AG09309 (cell line): ENCODE results near the gene STXBP5.

ENCODE experiments used
- DNase-seq: peaks from one replicate; pipeline ENCODE4 v3.0.0-alpha.2; 2010; ENCODE audit warnings: low read depth
- H3K4me3 ChIP-seq: 2 replicates; pipeline ENCODE4 v1.5.1; 2011; ENCODE audit warnings: mild to moderate bottlenecking, low read depth, low read length, moderate library complexity; ENCODE audit not compliant: control insufficient read depth
- TF ChIP-seq, protein P1 (sequence below): IDR thresholded peaks from 2 replicates; pipeline ENCODE4 v1.5.1; 2011; ENCODE audit warnings: mild to moderate bottlenecking, low read depth, low read length, inconsistent platforms; ENCODE audit not compliant: insufficient read depth, control insufficient read depth; ENCODE audit errors: missing control alignments

The STXBP5 gene

DNA sequence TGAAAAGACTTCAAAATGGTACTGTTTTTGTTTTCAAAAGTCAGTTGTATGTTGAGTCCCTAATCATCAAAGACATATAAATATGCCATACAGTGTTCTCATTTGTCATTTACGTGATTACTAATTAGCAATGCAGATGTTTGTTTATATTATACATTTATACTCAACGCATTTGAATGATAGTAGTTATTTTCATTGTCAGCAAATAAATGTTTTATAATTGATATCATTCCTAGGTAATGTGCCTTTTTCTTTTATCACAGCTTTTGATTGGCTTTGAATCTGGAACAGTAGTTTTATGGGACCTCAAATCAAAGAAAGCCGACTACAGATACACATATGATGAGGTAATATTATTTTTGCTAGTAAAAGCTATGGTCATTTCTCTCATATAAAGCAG, 62.6 kb downstream of the STXBP5 start:
- TF ChIP-seq, protein P1, sequence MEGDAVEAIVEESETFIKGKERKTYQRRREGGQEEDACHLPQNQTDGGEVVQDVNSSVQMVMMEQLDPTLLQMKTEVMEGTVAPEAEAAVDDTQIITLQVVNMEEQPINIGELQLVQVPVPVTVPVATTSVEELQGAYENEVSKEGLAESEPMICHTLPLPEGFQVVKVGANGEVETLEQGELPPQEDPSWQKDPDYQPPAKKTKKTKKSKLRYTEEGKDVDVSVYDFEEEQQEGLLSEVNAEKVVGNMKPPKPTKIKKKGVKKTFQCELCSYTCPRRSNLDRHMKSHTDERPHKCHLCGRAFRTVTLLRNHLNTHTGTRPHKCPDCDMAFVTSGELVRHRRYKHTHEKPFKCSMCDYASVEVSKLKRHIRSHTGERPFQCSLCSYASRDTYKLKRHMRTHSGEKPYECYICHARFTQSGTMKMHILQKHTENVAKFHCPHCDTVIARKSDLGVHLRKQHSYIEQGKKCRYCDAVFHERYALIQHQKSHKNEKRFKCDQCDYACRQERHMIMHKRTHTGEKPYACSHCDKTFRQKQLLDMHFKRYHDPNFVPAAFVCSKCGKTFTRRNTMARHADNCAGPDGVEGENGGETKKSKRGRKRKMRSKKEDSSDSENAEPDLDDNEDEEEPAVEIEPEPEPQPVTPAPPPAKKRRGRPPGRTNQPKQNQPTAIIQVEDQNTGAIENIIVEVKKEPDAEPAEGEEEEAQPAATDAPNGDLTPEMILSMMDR: no peak
- no peak overlapping the region for H3K4me3 ChIP-seq
- no peak for DNase-seq

DNA sequence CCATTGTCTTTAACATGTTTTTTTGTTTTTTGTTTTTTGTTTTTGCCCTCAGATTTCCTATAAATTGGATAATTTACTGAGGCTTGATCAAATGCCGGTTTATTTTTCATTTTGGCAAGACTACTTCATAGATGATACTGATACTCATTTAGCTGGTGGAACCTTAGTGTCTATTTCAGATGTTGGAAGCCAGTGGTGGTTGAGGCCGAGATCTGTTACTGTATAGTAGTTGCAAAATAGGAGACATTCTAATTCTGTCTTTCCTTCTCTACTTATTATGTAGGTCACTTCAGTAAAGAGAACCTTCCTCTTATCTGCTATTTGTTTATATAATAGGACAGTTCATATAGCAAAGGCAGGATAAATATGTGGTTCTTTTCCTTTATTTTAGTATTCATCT, 63.4 kb downstream of the STXBP5 start:
- DNase-seq: no peak
- no peak overlapping the region for H3K4me3 ChIP-seq
- TF ChIP-seq, protein P1: no peak

GRCh38 chr6:147268254-147268653, 64.0 kb downstream of the STXBP5 start:
- TF ChIP-seq, protein P1: no peak
- peak; percentile 7 for DNase-seq

GRCh38 chr6:147274012-147274411, 69.8 kb downstream of the STXBP5 start:
- DNase-seq: no peak
- H3K4me3 ChIP-seq: no peak overlapping the region
- TF ChIP-seq, protein P1: no peak

More at GRCh38 chr6:147268254-147268653, 64.0 kb downstream of the STXBP5 start:
- no peak overlapping the region for H3K4me3 ChIP-seq

DNA sequence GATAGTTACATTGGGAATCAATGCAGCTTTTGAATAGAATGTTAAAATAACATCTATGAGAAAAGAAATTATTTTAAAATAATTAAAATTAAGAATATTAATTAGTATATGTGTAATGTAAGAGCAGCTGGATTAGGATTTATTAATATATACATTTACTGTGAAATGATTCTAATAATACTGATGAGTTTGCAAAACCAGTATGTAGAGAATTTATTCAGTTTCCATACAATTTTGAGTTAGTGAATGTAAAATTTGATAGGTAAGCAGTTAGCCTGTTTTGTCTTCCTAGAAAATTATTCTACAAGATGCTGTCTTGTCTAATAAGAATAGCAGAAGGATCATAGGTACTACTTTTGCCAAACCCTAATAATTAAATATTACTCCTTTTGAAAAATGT, 70.6 kb downstream of the STXBP5 start:
- no peak for DNase-seq
- TF ChIP-seq, protein P1: no peak
- no peak overlapping the region for H3K4me3 ChIP-seq

DNA sequence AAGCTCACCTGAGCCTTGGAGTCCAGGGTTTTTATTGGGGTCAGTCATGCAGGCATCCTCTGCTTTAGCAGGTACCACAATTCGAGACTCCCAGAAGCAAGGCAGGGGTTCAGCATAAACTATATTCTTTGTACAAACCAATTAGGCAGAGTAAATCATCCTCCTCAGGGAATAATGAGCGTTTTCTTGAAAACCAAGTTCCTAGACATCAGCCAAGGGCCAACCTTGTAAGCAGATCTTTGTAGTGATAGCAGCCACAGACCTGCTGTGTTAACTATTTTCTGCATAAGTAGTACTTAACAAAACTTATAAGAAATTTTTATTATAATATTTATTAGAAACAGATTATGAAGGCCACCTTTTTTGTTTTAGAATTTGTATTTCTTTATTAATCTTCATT, 74.7 kb downstream of the STXBP5 start:
- H3K4me3 ChIP-seq: no peak overlapping the region
- TF ChIP-seq, protein P1: no peak

DNA sequence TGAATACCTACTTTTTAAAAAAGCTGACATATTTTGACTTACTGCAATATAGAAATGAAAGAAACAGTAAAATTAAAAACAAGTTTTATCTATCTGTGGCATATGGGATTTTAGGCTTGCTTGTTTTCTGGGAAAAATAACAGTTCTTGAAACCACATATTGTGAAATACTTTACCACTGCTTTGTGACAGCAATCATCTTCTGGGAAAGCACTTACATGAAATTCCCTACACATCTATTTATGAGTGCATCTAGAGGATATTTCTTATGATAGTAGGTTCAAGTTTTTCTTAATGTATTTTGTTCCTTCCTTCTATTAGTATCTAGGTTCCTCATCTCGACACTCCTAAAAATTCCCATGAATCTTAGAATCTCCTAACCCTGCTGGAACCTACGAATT, 75.2 kb downstream of the STXBP5 start:
- DNase-seq: peak; percentile 69
- H3K4me3 ChIP-seq: no peak overlapping the region
- TF ChIP-seq, protein P1: no peak

More for the DNA sequence above, 74.7 kb downstream of the STXBP5 start:
- DNase-seq: no peak
